ENCODE data around the gene RNH1. TPM values are rescaled to one million over a fixed set of nuclear protein-coding genes. Genes with fewer than 3 reads are reported as not detected.

RNH1 gene
- polyA plus RNA-seq, 1 donor from 2014 or later = 71.8 TPM

GRCh38 chr11:507727-508515 lies 879 bp upstream of the RNH1 start:
- peak overlapping the region; percentile 92 for H3K27ac ChIP-seq (ENCODE audit: low read length)
- H3K9me2 ChIP-seq (ENCODE audit: insufficient read depth, low read length) = no peaks in the 10 kb centered on the region
- H4K20me1 ChIP-seq (ENCODE audit: insufficient read depth) = no peaks in the 10 kb centered on the region
- TF ChIP-seq, protein P1, sequence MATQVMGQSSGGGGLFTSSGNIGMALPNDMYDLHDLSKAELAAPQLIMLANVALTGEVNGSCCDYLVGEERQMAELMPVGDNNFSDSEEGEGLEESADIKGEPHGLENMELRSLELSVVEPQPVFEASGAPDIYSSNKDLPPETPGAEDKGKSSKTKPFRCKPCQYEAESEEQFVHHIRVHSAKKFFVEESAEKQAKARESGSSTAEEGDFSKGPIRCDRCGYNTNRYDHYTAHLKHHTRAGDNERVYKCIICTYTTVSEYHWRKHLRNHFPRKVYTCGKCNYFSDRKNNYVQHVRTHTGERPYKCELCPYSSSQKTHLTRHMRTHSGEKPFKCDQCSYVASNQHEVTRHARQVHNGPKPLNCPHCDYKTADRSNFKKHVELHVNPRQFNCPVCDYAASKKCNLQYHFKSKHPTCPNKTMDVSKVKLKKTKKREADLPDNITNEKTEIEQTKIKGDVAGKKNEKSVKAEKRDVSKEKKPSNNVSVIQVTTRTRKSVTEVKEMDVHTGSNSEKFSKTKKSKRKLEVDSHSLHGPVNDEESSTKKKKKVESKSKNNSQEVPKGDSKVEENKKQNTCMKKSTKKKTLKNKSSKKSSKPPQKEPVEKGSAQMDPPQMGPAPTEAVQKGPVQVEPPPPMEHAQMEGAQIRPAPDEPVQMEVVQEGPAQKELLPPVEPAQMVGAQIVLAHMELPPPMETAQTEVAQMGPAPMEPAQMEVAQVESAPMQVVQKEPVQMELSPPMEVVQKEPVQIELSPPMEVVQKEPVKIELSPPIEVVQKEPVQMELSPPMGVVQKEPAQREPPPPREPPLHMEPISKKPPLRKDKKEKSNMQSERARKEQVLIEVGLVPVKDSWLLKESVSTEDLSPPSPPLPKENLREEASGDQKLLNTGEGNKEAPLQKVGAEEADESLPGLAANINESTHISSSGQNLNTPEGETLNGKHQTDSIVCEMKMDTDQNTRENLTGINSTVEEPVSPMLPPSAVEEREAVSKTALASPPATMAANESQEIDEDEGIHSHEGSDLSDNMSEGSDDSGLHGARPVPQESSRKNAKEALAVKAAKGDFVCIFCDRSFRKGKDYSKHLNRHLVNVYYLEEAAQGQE (IDR thresholded peaks at IDR 0.05; ENCODE audit: borderline replicate concordance) = no peak
- no peak for TF ChIP-seq TAF1 (IDR thresholded peaks at IDR 0.05; ENCODE audit: low read depth)
- no peak for TF ChIP-seq MXI1 (conservative IDR thresholded peaks at IDR 0.05; ENCODE audit: poor library complexity, severe bottlenecking)
- TF ChIP-seq POLR2AphosphoS5 (IDR thresholded peaks at IDR 0.05) = no peak
- no peak for TF ChIP-seq RAD21 (conservative IDR thresholded peaks at IDR 0.05)
- TF ChIP-seq, protein P2, sequence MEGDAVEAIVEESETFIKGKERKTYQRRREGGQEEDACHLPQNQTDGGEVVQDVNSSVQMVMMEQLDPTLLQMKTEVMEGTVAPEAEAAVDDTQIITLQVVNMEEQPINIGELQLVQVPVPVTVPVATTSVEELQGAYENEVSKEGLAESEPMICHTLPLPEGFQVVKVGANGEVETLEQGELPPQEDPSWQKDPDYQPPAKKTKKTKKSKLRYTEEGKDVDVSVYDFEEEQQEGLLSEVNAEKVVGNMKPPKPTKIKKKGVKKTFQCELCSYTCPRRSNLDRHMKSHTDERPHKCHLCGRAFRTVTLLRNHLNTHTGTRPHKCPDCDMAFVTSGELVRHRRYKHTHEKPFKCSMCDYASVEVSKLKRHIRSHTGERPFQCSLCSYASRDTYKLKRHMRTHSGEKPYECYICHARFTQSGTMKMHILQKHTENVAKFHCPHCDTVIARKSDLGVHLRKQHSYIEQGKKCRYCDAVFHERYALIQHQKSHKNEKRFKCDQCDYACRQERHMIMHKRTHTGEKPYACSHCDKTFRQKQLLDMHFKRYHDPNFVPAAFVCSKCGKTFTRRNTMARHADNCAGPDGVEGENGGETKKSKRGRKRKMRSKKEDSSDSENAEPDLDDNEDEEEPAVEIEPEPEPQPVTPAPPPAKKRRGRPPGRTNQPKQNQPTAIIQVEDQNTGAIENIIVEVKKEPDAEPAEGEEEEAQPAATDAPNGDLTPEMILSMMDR (IDR thresholded peaks at IDR 0.05; ENCODE audit: poor library complexity, severe bottlenecking) = no peak
- no peaks in the 10 kb centered on the region for H3K27me3 ChIP-seq (ENCODE audit: insufficient read depth, low read depth, low read length)
- peak overlapping the region; percentile 27 for H2AFZ ChIP-seq (ENCODE audit: low read depth, low read length)
- H3K4me2 ChIP-seq (ENCODE audit: low read length) = peak overlapping the region; percentile 65
- no peaks in the 10 kb centered on the region for H3F3A ChIP-seq (ENCODE audit: insufficient read depth, low read length, poor library complexity, severe bottlenecking)
- no peaks in the 10 kb centered on the region for H3K36me3 ChIP-seq (ENCODE audit: insufficient read depth, low read length)
- no peaks in the 10 kb centered on the region for H3K9me3 ChIP-seq (ENCODE audit: low read length)
- H3K9ac ChIP-seq (ENCODE audit: low read length) = peak overlapping the region; percentile 94
- H3K4me3 ChIP-seq (ENCODE audit: low read length) = peak overlapping the region; percentile 98
- H3K79me2 ChIP-seq (replicated peaks; ENCODE audit: insufficient read depth, low read length) = peaks cover 9% of the 10 kb centered on the region

GRCh38 chr11:506238-506994 lies 626 bp downstream of the RNH1 start:
- TF ChIP-seq TAF1 (IDR thresholded peaks at IDR 0.05; ENCODE audit: low read depth) (peak; percentile 53), SMC3 (conservative IDR thresholded peaks at IDR 0.05; ENCODE audit: poor library complexity) (no peak), POLR2AphosphoS5 (IDR thresholded peaks at IDR 0.05) (no peak), RAD21 (conservative IDR thresholded peaks at IDR 0.05) (no peak), EZH2 (IDR thresholded peaks at IDR 0.05; ENCODE audit: borderline replicate concordance, insufficient read depth, low read length, poor library complexity, severe bottlenecking) (no peak), EP300 (conservative IDR thresholded peaks at IDR 0.05; ENCODE audit: poor library complexity, severe bottlenecking) (peak; percentile 39), MXI1 (conservative IDR thresholded peaks at IDR 0.05; ENCODE audit: poor library complexity, severe bottlenecking) (peak; percentile 97)
- TF ChIP-seq, protein P1 (IDR thresholded peaks at IDR 0.05; ENCODE audit: borderline replicate concordance) = peak; percentile 44
- TF ChIP-seq, protein P2 (IDR thresholded peaks at IDR 0.05; ENCODE audit: poor library complexity, severe bottlenecking) = peak; percentile 36

More at GRCh38 chr11:506238-506994, 626 bp downstream of the RNH1 start:
- Histone ChIP-seq H2AFZ (ENCODE audit: low read depth, low read length) (peak overlapping the region; percentile 83), H3K79me2 (replicated peaks; ENCODE audit: insufficient read depth, low read length) (peaks cover 9% of the 10 kb centered on the region), H3F3A (ENCODE audit: insufficient read depth, low read length, poor library complexity, severe bottlenecking) (no peaks in the 10 kb centered on the region), H4K20me1 (ENCODE audit: insufficient read depth) (no peaks in the 10 kb centered on the region), H3K9ac (ENCODE audit: low read length) (peak overlapping the region; percentile 94), H3K4me2 (ENCODE audit: low read length) (peak overlapping the region; percentile 78), H3K9me3 (ENCODE audit: low read length) (no peaks in the 10 kb centered on the region), H3K27me3 (ENCODE audit: insufficient read depth, low read depth, low read length) (no peaks in the 10 kb centered on the region), H3K27ac (ENCODE audit: low read length) (peak overlapping the region; percentile 92), H3K4me3 (ENCODE audit: low read length) (peak overlapping the region; percentile 98), H3K36me3 (ENCODE audit: insufficient read depth, low read length) (no peaks in the 10 kb centered on the region), H3K9me2 (ENCODE audit: insufficient read depth, low read length) (no peaks in the 10 kb centered on the region)

Data from neural cell (in vitro differentiated cells).